Measurements from ENCODE around the gene ARFGEF3. TPM values are rescaled to one million over a fixed set of nuclear protein-coding genes. Genes with fewer than 3 reads are reported as not detected.

The ARFGEF3 gene
- total and polyA plus RNA-seq, 2 experiments from 2014 or later: 5.8 to 24.6 TPM

- TF ChIP-seq ZNF114 (CRISPR knock-in tag; IDR thresholded peaks at IDR 0.05) (no peak), ETS1 (IDR thresholded peaks at IDR 0.05) (no peak)
Measured at GRCh38 chr6:138219398-138219797, 57.7 kb downstream of the ARFGEF3 start (continued).

DNA sequence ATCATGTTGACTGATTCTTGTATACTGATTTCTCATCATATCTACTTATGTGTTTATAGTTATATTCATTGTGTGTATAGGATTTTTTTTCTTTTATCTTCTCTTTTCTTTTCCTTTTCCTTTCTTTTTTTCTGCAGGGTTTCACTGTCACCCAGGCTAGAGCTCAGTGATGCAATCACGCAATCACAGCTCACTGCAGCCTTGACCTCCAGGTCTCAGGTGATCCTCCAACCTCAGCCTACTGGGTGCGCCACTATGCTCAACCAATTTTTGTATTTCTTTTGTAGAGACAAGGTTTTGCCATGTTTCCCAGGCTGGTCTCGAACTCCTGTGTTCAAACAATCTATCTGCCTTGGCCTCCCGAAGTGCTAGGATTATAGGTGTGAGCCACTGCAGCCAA is 58.2 kb downstream of the ARFGEF3 start:
- Histone ChIP-seq H3K36me3 (ENCODE audit: insufficient read depth) (no peaks in the 10 kb centered on the region), H3K4me3 (no peak overlapping the region), H3K27ac (ENCODE audit: low read depth) (no peak overlapping the region), H3K79me2 (replicated peaks; ENCODE audit: insufficient read depth) (no peaks in the 10 kb centered on the region), H4K20me1 (replicated peaks; ENCODE audit: insufficient read depth) (no peaks in the 10 kb centered on the region; the same call in 1 of the 2 replicates), H3K9me2 (ENCODE audit: insufficient read depth) (no peaks in the 10 kb centered on the region), H2AFZ (no peak overlapping the region), H3K27me3 (ENCODE audit: insufficient read depth) (no peaks in the 10 kb centered on the region), H3K4me1 (ENCODE audit: insufficient read depth) (no peaks in the 10 kb centered on the region), H3F3A (replicated peaks; ENCODE audit: low read depth) (no peaks in the 10 kb centered on the region), H3K4me2 (no peak overlapping the region)
- no peak for DNase-seq (ENCODE audit: low spot score)
- no peaks in the 10 kb centered on the region for H3K36me3 Mint-ChIP-seq (ENCODE audit: low read depth)
- no peak for ATAC-seq
- no peak overlapping the region for H3K27ac Mint-ChIP-seq
- TF ChIP-seq JUNB (IDR thresholded peaks at IDR 0.05; ENCODE audit: unreplicated experiment) (no peak), EZH2 (IDR thresholded peaks at IDR 0.05; ENCODE audit: low read depth, unreplicated experiment) (no peak), NANOG (IDR thresholded peaks at IDR 0.05; ENCODE audit: borderline replicate concordance) (no peak), EZH2phosphoT487 (IDR thresholded peaks at IDR 0.05; ENCODE audit: unreplicated experiment) (no peak), ZNF462 (CRISPR knock-in tag; IDR thresholded peaks at IDR 0.05) (no peak), POLR2AphosphoS5 (IDR thresholded peaks at IDR 0.05; ENCODE audit: low read depth) (no peak)
- TF ChIP-seq, protein P1, sequence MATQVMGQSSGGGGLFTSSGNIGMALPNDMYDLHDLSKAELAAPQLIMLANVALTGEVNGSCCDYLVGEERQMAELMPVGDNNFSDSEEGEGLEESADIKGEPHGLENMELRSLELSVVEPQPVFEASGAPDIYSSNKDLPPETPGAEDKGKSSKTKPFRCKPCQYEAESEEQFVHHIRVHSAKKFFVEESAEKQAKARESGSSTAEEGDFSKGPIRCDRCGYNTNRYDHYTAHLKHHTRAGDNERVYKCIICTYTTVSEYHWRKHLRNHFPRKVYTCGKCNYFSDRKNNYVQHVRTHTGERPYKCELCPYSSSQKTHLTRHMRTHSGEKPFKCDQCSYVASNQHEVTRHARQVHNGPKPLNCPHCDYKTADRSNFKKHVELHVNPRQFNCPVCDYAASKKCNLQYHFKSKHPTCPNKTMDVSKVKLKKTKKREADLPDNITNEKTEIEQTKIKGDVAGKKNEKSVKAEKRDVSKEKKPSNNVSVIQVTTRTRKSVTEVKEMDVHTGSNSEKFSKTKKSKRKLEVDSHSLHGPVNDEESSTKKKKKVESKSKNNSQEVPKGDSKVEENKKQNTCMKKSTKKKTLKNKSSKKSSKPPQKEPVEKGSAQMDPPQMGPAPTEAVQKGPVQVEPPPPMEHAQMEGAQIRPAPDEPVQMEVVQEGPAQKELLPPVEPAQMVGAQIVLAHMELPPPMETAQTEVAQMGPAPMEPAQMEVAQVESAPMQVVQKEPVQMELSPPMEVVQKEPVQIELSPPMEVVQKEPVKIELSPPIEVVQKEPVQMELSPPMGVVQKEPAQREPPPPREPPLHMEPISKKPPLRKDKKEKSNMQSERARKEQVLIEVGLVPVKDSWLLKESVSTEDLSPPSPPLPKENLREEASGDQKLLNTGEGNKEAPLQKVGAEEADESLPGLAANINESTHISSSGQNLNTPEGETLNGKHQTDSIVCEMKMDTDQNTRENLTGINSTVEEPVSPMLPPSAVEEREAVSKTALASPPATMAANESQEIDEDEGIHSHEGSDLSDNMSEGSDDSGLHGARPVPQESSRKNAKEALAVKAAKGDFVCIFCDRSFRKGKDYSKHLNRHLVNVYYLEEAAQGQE (IDR thresholded peaks at IDR 0.05; ENCODE audit: unreplicated experiment): no peak
- TF ChIP-seq, protein P2, sequence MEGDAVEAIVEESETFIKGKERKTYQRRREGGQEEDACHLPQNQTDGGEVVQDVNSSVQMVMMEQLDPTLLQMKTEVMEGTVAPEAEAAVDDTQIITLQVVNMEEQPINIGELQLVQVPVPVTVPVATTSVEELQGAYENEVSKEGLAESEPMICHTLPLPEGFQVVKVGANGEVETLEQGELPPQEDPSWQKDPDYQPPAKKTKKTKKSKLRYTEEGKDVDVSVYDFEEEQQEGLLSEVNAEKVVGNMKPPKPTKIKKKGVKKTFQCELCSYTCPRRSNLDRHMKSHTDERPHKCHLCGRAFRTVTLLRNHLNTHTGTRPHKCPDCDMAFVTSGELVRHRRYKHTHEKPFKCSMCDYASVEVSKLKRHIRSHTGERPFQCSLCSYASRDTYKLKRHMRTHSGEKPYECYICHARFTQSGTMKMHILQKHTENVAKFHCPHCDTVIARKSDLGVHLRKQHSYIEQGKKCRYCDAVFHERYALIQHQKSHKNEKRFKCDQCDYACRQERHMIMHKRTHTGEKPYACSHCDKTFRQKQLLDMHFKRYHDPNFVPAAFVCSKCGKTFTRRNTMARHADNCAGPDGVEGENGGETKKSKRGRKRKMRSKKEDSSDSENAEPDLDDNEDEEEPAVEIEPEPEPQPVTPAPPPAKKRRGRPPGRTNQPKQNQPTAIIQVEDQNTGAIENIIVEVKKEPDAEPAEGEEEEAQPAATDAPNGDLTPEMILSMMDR (conservative IDR thresholded peaks at IDR 0.05; ENCODE audit: low read depth in 2 of 2): no peak
- no peaks in the 10 kb centered on the region for H3K9me3 Mint-ChIP-seq
- peaks cover 13% of the 10 kb centered on the region for H3K4me1 Mint-ChIP-seq
- H3K27me3 Mint-ChIP-seq (ENCODE audit: insufficient read depth, low read depth, poor library complexity): peaks cover 3% of the 10 kb centered on the region
- H3K4me3 Mint-ChIP-seq: no peak overlapping the region
